GM18498 (cell line): ENCODE results near the gene TUBB4B.

Experiments used
- ATAC-seq: cut with Tn5 transposase; IDR thresholded peaks from one replicate; pipeline ENCODE4 v1.9.1; 2021; ENCODE audit warnings: mild to moderate bottlenecking, moderate library complexity; ENCODE audit not compliant: unreplicated experiment

Gene TUBB4B

GRCh38 chr9:137212520-137212919 lies 28.6 kb upstream of the TUBB4B start:
- ATAC-seq, result no peak

DNA sequence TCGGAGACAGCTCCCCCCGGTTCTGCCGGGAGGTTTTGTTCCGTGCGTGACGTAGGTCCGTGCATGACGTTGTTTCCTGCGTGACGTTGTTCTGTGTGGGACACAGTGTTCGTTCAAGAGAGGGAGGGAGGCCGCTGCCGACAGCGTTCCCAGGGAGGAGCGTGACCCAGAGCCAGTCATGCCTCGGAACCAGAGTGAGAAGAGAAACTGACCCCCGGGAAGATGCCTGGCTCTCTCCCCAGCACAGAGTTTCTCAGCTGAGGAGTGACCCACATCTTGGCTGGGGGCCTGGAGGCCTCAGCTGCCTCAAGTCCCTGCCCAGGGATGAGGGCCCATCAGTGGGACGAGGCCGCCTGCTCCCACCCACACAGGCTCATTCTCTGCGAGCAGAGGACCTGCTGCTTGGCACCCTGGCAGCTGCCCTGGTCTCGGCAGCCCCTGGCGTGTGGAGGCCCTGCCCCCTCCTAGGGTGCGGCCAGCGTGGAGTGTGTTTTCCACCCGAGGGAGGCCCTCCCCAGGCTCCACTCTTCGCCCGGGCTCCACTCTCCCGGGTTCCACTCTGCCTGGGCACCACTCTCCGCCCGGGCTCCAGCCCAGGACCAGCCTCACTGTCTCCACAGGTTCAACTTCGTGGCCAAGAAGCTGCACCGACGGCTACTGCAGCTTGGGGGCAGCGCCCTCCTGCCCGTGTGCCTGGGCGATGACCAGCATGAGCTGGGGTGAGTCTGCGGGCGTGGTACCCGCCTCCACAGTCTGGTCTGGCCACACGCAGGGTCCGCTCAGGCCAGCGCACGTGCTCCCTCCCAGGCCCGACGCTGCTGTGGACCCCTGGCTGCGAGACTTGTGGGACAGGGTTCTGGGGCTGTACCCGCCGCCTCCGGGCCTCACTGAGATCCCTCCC lies 27.7 kb upstream of the TUBB4B start:
- ATAC-seq, result no peak

DNA sequence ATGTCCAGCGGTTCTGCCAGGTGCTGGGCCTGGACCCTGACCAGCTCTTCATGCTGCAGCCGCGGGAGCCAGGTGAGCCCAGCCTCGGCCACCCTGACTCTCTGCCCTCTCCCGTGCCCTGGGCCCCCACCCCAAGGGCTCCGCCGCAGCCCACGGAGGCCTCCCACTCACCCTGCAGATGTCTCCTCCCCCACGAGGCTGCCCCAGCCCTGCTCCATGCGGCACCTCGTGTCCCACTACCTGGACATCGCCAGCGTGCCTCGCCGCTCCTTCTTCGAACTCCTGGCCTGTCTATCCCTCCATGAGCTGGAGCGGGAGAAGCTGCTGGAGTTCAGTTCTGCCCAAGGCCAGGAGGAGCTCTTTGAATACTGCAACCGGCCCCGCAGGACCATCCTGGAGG lies 26.5 kb upstream of the TUBB4B start:
- no peak for ATAC-seq

DNA sequence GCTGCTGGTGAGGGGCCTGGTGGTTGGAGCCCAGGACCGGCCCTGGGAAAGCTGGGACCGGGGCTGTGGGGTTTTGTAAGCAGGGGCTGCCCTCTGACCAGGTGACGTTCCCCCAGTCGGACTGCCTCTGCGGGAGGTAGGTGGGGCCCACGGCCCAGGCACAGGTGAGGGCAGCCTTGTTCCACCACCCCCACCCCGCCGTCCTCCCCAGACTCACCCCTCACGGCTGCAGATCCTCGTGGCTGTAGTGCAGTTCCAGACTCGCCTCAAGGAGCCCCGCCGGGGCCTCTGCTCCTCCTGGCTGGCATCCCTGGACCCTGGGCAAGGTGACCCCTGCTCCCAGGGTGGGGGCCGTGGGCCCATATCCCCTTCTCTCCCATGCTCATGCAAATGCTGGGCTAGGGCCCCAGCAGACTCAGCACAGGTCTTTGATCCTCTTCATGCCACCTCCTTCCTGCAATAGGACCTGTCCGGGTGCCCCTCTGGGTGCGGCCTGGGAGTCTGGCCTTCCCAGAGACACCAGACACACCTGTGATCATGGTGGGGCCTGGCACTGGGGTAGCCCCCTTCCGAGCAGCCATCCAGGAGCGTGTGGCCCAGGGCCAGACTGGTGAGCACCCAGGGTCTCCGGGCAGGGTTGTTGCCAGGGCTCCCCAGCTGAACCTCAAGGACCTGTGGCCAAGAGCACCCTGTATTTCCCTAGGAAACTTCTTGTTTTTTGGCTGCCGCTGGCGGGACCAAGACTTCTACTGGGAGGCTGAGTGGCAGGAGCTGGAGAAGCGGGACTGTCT lies 25.7 kb upstream of the TUBB4B start:
- no peak for ATAC-seq

GRCh38 chr9:137216188-137216965 lies 24.7 kb upstream of the TUBB4B start:
- ATAC-seq, result no peak

DNA sequence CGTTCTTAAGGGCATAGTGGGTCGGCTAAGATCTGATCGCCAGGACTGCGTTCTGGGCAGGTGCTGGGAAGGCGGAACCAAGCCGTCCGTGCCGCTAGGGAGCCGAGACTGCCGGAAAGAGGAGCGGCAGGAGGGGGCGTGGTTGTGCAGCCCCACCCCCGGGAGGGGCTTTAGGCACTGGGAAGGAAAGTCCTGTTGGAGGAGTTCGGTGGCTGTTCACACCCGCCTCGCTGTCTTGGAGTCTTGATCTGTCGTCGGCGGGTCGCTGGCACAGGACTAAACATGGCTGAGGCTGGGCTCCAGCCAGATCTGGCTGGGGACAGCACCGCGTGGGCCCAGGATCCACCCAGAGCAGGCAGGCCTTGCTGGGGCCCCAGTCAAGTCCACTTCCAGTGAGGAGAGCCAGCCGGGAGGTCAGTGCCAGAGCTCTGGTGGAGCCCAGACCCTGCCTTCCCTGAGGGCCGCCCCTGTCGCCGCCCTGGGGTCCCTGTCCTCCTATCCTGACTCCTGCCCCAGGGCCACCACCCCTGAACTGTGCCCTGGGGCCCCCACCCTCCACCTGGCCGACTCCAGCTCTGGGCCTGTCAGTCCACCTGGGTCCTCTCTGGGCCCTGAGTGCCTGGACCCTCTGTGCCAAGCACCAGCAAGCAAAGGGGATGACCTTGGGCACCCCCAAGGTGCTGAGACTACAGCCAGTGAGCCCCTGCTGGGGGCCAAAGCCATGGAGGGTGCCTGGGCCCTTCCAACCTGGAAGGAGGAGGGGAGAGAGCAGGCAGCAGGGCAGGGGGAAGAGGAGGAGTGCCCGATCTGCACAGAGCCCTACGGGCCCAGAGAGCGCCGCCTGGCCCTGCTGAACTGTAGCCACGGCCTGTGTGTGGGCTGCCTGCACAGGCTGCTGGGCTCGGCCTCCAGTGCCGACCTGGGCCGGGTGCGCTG lies 23.5 kb upstream of the TUBB4B start:
- no peak for ATAC-seq

- ATAC-seq, result no peak
These were observed 22.8 kb upstream of the TUBB4B start for GRCh38 chr9:137218212-137218753.

DNA sequence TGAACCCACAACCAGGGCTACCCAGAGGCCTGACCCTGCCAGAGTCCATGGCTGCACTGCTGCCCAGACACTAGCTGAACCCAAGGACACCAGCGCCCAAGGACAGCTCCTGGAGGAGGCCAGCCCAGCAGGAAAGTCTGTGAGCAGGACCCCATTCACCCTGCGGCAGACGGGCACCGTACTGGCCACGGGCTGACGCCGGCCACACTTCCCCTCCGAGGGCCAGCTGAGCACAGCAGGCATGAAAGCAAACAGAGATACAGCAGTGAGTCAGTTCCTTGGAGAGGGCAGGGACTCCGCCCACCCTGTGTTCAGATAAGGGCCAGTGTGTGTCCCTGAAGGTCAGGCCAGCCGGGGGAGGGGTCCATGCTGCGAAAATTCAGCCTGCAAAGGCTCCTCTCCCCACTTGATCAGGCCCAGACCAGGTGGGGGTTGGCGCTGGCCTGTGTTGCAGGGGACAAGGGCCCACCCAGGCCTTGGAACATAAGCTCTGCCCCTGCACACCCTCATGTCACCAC lies 22.3 kb upstream of the TUBB4B start:
- ATAC-seq, result no peak

DNA sequence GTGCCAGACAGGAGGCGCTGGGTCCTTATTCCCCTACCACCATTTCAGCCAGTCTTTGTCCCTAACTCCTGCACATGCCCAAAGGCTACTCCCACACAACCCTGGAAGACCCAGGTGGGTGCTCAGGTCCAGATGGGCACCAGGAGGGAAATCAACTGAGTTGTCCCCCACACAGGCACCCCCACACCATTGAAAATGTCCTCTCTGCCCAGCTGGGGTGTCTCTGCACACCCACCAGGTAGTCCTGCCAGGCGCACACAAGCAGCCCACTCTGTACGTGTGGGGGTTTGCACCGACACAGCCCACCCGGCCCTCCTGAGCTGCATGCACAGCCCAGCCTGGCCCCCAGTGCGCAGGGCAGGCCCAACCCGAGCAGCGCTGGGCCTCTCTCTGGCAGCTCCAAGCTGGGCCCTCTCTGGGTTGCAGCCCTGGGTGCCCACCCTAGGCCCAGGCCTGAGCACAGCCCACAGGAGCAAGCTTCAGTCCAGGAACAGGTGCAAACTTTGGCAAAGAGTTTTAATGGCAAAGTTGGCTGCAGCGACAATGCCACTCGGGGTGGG lies 21.2 kb upstream of the TUBB4B start:
- no peak for ATAC-seq

DNA sequence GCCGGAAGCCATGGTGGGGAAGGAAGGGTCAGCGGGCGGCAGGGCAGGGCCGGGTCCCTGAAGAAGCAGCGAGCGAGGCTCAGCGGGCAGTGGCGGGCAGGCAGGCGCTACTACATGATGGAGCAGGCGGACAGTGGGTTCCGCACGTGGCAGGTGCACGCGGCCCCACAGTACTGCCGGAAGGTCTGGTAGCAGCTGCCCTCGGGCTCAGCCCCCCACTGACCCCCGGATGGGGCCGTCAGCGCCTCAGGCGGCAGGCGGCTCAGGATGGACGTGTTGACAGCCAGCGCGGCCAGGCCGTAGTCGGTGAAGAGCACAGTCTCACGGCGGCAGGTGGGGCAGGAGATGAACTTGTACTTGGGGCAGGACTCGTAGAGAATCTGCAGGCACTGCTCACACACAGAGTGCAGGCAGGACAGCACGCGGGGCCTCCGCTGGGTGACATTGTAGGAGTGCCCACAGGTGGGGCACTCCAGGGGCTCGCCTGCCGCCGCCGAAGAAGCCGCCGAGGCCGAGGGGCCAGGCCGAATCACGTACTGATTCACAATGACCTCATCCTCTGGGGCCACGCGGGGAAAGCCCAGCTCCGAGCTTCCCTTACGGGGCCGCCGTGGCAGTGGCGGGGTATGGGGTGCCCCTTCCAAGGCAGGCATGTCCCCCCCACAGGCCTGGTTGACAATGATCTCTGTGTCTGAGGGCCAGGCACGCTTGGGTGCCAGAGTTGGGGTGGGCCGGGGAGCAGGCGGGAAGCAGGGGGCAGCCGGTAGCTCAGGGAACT lies 20.6 kb upstream of the TUBB4B start:
- ATAC-seq, result no peak

DNA sequence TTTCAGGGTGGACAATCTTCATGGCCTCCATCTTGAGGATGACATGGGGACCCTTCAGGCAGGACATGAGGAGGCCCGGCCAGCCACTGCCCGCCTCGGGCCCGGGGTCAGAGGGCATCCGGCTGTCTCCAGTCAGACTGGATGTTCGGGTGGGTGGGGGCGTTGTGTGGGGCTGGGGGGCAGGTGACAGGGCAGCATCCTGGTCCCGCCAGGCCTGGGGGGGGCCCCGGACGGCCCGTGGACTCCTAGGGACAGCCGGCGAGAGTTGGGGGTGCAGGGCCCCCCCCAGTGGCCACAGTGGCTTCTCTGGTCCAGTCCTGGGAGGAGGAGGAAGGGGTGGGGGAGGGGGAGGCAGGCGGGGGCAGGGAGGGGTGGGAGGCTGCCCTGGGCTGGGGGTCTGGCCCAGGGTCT lies 20.0 kb upstream of the TUBB4B start:
- no peak for ATAC-seq

- no peak for ATAC-seq
These were observed 19.5 kb upstream of the TUBB4B start for GRCh38 chr9:137221506-137222111.

DNA sequence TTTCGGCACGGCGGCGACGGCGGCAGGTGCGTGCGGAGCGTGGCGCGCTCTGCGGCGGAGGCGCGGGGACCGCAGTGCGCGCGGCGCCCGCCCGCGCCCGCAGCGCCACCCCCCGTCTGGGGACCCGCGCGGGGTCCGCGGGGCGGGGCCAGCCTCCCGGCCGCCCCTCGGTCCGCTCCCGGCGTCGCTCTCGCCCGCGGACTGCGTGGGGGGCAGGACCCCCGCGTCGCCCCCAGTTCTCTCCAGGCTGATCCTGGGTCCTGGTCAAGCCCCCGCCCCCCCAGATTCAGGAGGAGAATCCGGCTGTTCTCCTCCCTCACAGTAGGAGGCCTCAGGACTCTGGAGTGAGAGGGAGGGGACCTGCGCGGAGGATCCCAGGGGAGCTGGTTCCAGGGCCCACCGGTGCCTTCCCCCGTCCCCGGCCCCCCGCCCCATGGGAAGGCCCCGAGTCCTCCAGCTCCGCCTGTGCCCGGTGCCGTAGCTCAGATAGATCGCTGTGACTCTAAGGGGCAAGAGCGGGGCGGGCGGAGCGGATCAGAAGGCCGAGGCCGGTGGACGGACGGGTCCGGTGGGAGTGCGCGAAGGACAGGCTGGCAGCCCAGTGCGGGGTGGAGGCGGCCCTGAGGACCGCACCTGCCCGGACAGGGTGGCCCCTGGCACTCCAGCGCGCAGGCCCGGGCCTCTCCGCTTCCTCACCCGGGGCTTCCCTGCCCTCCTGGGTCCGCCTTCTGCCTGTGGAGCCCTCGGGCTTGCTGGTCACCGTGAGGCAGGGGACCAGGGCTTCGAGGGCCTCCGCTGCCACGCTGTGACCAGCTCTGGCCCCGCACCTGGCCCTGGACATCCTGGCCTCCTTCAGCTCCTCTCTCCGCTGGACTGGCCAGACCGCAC lies 18.7 kb upstream of the TUBB4B start, which contains the start of gene RNF208:
RNF208 (minus strand) TSS at position 51 of the 888 bp plus-strand sequence. CDS start 1,028 bp downstream, outside the sequence.
- ATAC-seq, result no peak

GRCh38 chr9:137223078-137223970 lies 17.8 kb upstream of the TUBB4B start:
- ATAC-seq, result peak; percentile 79

DNA sequence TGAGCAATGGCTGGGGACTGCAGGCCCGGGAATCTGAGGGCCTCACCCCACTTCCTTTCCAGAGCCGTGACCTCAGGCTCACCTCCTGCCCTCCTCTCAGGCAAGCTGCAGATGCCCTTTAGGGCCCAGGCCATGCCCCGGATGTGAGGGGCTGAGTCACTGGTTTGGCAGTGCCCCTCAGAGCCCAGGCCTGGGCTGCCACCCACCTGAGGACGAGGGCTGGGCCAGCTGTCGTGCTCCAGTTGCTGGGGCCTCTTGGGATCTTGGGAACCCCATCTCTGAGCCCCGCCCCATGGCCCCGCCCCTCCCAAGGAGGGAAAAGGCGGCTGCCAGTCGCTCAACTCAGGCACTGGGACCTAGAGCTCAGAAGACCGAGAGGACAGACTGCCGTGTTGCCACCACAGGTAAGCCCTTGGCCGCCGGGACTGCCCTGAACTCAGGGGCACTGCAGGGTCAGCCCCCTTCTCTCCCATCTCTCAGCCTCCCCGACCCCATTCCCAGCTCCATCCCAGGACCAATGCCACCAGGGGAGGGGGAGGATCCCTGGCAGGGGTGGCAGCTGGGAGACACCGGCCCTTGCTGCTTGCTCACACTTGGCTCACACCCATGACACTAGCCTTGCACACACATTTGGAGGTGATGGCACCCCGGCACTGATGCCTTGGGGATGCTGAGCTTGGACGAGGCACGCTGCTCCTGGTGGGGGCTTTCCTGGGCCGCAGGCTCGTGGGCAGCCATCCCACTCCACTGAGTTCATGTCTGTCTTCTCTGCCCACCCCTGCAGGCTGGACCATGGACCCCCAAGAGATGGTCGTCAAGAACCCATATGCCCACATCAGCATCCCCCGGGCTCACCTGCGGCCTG lies 16.0 kb upstream of the TUBB4B start, which contains the start of gene CYSRT1:
CYSRT1 (plus strand) TSS at position 345 of the 865 bp plus-strand sequence; CDS start at position 793, 448 bp downstream.
- no peak for ATAC-seq
